ENCODE data around the gene ITCH. TPM values are rescaled to one million over a fixed set of nuclear protein-coding genes. Genes with fewer than 3 reads are reported as not detected.

Gene ITCH
- total and polyA plus RNA-seq, 11 donors: 6.0 to 49.0 (median 39.5) TPM

- no peaks in the 10 kb centered on the region for H3K9me3 ChIP-seq
- intact Hi-C loops (cut with DNase I): no loop called here
- peaks cover 0 to 100% (median 97%) of the 10 kb centered on the region in 9 donors for H3K36me3 ChIP-seq
- H3K4me1 ChIP-seq: no peaks in the 10 kb centered on the region
- WGBS, 4 donors: 86 to 93% (median 89%) methylated on average over 7 of the region's 7 CpGs
- H3K4me3 ChIP-seq: no peak overlapping the region
- TF ChIP-seq, protein P1, sequence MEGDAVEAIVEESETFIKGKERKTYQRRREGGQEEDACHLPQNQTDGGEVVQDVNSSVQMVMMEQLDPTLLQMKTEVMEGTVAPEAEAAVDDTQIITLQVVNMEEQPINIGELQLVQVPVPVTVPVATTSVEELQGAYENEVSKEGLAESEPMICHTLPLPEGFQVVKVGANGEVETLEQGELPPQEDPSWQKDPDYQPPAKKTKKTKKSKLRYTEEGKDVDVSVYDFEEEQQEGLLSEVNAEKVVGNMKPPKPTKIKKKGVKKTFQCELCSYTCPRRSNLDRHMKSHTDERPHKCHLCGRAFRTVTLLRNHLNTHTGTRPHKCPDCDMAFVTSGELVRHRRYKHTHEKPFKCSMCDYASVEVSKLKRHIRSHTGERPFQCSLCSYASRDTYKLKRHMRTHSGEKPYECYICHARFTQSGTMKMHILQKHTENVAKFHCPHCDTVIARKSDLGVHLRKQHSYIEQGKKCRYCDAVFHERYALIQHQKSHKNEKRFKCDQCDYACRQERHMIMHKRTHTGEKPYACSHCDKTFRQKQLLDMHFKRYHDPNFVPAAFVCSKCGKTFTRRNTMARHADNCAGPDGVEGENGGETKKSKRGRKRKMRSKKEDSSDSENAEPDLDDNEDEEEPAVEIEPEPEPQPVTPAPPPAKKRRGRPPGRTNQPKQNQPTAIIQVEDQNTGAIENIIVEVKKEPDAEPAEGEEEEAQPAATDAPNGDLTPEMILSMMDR (IDR thresholded peaks at IDR 0.05): no peak
- no peak for TF ChIP-seq POLR2A (IDR thresholded peaks at IDR 0.05)
- no peak for DNase-seq
- H3K27ac ChIP-seq: no peak overlapping the region
- no peaks in the 10 kb centered on the region for H3K27me3 ChIP-seq
- no peak for ATAC-seq
Measured at GRCh38 chr20:34445177-34446065, 82.3 kb downstream of the ITCH start.

GRCh38 chr20:34448517-34448916 lies 85.4 kb downstream of the ITCH start:
- Histone ChIP-seq H3K4me3 (no peak overlapping the region), H3K36me3 (peaks cover 0 to 100% (median 95%) of the 10 kb centered on the region in 9 donors), H3K4me1 (peaks cover 0 to 8% (median 0%) of the 10 kb centered on the region in 12 donors), H3K27me3 (no peaks in the 10 kb centered on the region), H3K27ac (no peak overlapping the region), H3K9me3 (no peaks in the 10 kb centered on the region)
- WGBS, 4 donors: 66 to 72% (median 66%) methylated on average over 1 of the region's 1 CpG
- no peak for ATAC-seq
- no peak for DNase-seq
- no peak for TF ChIP-seq POLR2A (IDR thresholded peaks at IDR 0.05)
- TF ChIP-seq, protein P1 (IDR thresholded peaks at IDR 0.05): no peak
- intact Hi-C loops (cut with DNase I): no loop called here

DNA sequence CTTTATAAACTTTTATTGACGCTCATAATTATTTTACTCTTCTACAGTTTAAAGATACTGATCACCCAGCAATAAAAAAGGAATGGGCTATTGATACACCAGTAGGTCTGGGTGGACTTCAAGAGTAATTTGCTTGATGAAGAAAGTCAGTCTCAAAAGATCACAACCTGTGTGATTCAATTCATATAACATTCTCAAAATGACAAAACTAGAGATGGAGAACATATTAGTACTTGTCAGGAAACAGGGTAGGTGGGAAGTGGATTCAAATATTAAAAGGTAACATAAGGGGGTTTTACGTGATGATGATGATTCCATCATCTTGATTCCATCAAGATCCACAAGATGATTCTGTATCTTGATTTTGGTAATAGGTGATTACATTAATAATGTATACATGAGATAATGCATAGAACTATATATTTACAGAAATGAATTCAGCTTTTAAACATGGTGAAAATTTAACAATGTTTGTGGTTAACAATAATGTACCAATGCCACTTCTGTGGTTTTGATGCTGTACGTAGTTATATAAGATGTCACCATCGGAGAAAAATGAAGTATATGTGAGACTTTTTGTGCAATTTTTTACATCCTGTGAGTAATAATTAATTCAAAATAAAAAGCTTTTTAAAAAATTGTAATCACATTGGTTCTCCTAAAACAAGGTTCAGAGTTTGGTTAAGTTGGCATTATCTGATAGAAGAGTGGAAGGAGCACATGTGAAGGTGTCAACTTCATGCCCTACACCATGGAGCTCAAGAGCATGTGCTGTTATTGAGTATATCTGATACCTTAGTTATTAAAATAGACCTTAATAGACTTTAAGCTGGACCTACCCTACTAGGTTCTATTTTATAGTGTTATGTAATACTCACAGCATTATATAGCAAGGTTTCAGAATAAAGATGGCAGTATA lies 86.9 kb downstream of the ITCH start:
- Histone ChIP-seq H3K9me3 (no peaks in the 10 kb centered on the region), H3K27ac (no peak overlapping the region), H3K4me1 (peaks cover 0 to 8% (median 0%) of the 10 kb centered on the region in 12 donors), H3K36me3 (peaks cover 0 to 94% (median 81%) of the 10 kb centered on the region in 9 donors), H3K4me3 (no peak overlapping the region), H3K27me3 (no peaks in the 10 kb centered on the region)
- DNase-seq (no peak), ATAC-seq (no peak)
- intact Hi-C loops (cut with DNase I): no loop called here
- TF ChIP-seq POLR2A (IDR thresholded peaks at IDR 0.05): no peak
- TF ChIP-seq, protein P1 (IDR thresholded peaks at IDR 0.05): no peak
- 93 to 96% (median 95%) methylated on average over 4 of the region's 4 CpGs for WGBS, 4 donors
